ENCODE results near the gene ANKRD16. TPM values are rescaled to one million over a fixed set of nuclear protein-coding genes. Genes with fewer than 3 reads are reported as not detected.

The ANKRD16 gene
- total and polyA plus RNA-seq, 2 experiments from 2014 or later, result 29.0 to 32.3 TPM

- peak overlapping the region; percentile 95 for H3K27ac ChIP-seq
- H3K4me3 ChIP-seq, result peak overlapping the region; percentile 90
- peaks cover 34% of the 10 kb centered on the region for H3K4me1 ChIP-seq (ENCODE audit: low read depth)
- no peak for DNase-seq (ENCODE audit: low read depth in 1 of 2, low spot score in 1 of 2)
- H3K9me3 ChIP-seq (ENCODE audit: low read depth), result no peaks in the 10 kb centered on the region
- H3K36me3 ChIP-seq, result no peaks in the 10 kb centered on the region
- no peaks in the 10 kb centered on the region for H3K27me3 ChIP-seq
- TF ChIP-seq CTCF (IDR thresholded peaks at IDR 0.05; ENCODE audit: low read depth, low read length), result no peak
These were observed 76.7 kb downstream of the ANKRD16 start for GRCh38 chr10:5813091-5813340.

GRCh38 chr10:5812283-5813090 is 77.2 kb downstream of the ANKRD16 start:
- no peaks in the 10 kb centered on the region for H3K9me3 ChIP-seq (ENCODE audit: low read depth)
- H3K27me3 ChIP-seq, result no peaks in the 10 kb centered on the region
- peak overlapping the region; percentile 95 for H3K27ac ChIP-seq
- H3K36me3 ChIP-seq, result no peaks in the 10 kb centered on the region
- peak; percentile 28 to 55 for DNase-seq (ENCODE audit: low read depth in 1 of 2, low spot score in 1 of 2)
- H3K4me3 ChIP-seq, result peak overlapping the region; percentile 90
- TF ChIP-seq CTCF (IDR thresholded peaks at IDR 0.05; ENCODE audit: low read depth, low read length), result no peak
- H3K4me1 ChIP-seq (ENCODE audit: low read depth), result peaks cover 37% of the 10 kb centered on the region

Other genes with a start within 250 kb of the ANKRD16 start
- 18.3 and 20.6 TPM in 2 replicates for gene ASB13, start 223.3 kb downstream of the ANKRD16 start, total RNA-seq
- gene ASB13, start 223.3 kb downstream of the ANKRD16 start, polyA plus RNA-seq, result 14.4 and 30.4 TPM in 2 replicates
- gene TASOR2, start 205.1 kb downstream of the ANKRD16 start, total RNA-seq, result 37.8 TPM in 2 replicates
- 17.8 and 23.5 TPM in 2 replicates for gene TASOR2, start 205.1 kb downstream of the ANKRD16 start, polyA plus RNA-seq
- gene GDI2, start 76.5 kb downstream of the ANKRD16 start, total RNA-seq, result 218 and 234 TPM in 2 replicates
- 182 and 230 TPM in 2 replicates for gene GDI2, start 76.5 kb downstream of the ANKRD16 start, polyA plus RNA-seq
- gene FBH1, start 350 bp upstream of the ANKRD16 start, total RNA-seq, result 168 and 196 TPM in 2 replicates
- gene FBH1, start 350 bp upstream of the ANKRD16 start, polyA plus RNA-seq, result 185 and 213 TPM in 2 replicates
- gene IL15RA, start 87.7 kb upstream of the ANKRD16 start, total RNA-seq, result 0.21 and 0.27 TPM in 2 replicates
- 0.36 and 1.4 TPM in 2 replicates for gene IL15RA, start 87.7 kb upstream of the ANKRD16 start, polyA plus RNA-seq
- gene IL2RA, start 172.5 kb upstream of the ANKRD16 start, total RNA-seq, result not detected in 2 replicates
- not detected in 2 replicates for gene IL2RA, start 172.5 kb upstream of the ANKRD16 start, polyA plus RNA-seq
- 39.4 and 86.2 TPM in 2 replicates for gene RBM17, start 199.1 kb upstream of the ANKRD16 start, total RNA-seq
- 125 and 144 TPM in 2 replicates for gene RBM17, start 199.1 kb upstream of the ANKRD16 start, polyA plus RNA-seq